GM19328 (cell line): ENCODE data around the gene GALNT18.

Experiments
- ATAC-seq: cut with Tn5 transposase; IDR thresholded peaks from one replicate; pipeline ENCODE4 v1.9.1; 2021; ENCODE audit warnings: mild to moderate bottlenecking, moderate library complexity; ENCODE audit not compliant: unreplicated experiment

The GALNT18 gene

GRCh38 chr11:11288972-11289616 lies 332.7 kb downstream of the GALNT18 start:
- no peak for ATAC-seq

GRCh38 chr11:11284481-11284880 lies 337.3 kb downstream of the GALNT18 start:
- no peak for ATAC-seq

GRCh38 chr11:11281626-11282025 lies 340.2 kb downstream of the GALNT18 start:
- no peak for ATAC-seq

DNA sequence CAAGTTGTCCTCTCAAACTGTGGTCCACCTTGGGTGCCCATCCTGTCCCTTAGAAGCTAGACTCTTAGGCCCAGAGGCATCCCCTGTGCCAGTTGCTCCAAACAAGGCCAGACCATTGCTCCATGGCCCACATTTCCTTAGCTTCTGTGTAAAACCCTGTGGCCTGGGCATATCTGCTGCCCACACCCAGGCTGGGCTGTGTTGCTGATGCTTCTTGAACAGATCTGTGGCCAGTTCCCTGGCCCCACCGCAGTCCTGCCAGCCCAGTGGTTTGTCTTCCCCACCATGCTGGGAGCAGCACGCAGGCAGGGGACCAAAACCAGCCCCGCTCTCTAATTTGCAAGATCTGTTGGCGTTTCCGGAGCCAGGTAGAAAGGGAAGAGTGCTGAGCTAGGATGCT lies 341.0 kb downstream of the GALNT18 start:
- no peak for ATAC-seq

GRCh38 chr11:11279956-11280689 lies 341.7 kb downstream of the GALNT18 start:
- no peak for ATAC-seq

DNA sequence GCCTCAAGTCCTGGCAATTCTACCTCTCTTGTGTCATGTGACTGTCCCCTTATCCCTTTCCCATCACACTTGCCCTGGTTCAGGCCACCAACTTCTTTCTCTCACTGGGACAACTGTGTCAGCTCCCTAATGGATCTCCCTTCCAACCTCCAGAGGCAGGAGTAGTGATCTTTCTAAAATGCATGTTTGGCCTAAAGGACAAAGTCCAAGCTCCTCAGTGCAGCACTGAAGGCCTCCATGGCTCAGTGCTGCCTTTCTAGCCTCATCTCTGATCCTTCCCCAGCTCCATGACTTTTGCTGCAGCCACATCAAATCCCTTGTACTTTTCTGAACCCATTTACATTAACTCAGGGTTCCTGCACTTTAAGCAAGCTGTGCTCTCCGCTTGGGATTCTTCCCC lies 349.6 kb downstream of the GALNT18 start:
- no peak for ATAC-seq

GRCh38 chr11:11270236-11270775 lies 351.5 kb downstream of the GALNT18 start:
- no peak for ATAC-seq

DNA sequence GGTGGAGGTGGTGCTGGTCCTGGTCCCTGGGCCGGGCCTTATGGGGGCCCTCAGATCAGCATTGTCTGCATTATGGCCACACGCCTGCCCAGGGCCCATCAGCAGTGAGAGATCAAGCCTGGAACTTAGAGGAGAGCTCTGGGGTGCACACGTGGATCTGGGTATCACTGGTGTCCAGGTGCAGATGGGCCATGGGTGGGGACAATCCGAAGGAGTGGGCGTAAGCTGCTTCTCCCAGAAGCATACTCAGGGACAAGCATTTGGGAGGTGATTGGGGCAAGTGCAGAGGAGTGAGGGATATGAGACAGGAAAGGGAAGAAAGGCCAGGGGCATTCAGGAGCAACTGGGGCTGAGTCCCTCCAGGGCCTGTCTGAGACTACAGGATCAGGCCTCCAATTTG lies 353.1 kb downstream of the GALNT18 start:
- ATAC-seq = no peak

DNA sequence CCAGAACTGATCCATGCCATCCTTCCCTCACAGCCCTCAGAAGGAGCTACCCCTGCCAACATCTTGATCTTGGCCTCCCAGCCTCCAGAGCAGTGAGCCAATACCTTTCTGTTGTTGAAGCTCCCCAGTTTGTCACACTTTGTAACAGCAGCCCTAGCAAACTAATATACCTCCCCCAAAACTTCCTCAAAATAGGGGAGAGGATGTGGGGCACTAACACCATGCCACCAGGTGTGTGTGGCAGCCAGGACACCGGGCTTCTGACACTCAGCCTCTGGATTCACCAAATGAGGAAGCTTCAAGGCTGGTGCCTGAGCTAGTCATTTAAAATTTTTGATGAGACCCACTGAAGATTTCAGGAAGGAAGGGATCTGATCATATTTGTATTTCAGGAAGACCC lies 353.7 kb downstream of the GALNT18 start:
- no peak for ATAC-seq

- no peak for ATAC-seq
Measured at GRCh38 chr11:11267312-11267711, 354.5 kb downstream of the GALNT18 start.

GRCh38 chr11:11265994-11266606 lies 355.7 kb downstream of the GALNT18 start:
- ATAC-seq = no peak

DNA sequence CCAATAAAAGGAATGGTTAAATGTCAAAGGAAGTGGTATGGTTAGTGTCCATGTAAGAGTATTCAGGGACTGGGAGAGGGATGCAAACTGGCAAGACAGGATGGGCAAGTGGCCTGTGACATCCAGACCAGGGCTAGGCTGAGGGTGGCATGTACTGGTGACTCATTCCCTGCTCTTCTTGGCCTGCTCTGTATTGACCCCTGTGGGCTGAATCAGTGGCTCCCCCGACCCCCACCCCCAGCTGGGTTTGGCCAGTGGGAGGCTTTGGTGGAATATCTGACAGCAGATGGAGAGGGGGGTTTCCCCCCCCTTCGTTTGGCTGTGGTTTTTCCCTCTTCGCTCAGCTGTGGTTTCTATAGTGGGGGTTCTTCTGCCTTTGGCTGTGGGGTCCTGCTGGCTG lies 356.5 kb downstream of the GALNT18 start:
- no peak for ATAC-seq

- no peak for ATAC-seq
Measured at GRCh38 chr11:11263238-11264005, 358.4 kb downstream of the GALNT18 start.

- ATAC-seq = no peak
Measured at GRCh38 chr11:11262171-11262920, 359.5 kb downstream of the GALNT18 start.

GRCh38 chr11:11261629-11262028 lies 360.2 kb downstream of the GALNT18 start:
- ATAC-seq = peak; percentile 54

DNA sequence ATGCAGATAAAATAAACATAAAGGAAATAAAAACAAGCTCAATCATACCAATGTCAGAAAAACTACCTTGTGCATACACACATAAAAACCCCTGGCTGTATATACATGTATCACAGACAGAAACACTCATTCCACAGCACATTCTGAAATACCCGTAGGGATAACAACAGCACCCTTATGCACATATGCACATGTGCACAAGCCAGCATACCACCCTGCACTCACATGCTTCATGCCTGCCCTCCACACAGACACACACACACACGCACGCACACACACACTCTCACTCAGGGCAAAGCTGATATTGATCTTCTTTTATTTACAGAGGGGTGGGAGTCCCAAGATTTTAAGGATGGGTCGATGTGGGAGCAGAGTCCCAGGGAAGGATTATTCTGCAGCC lies 360.9 kb downstream of the GALNT18 start:
- ATAC-seq = no peak

DNA sequence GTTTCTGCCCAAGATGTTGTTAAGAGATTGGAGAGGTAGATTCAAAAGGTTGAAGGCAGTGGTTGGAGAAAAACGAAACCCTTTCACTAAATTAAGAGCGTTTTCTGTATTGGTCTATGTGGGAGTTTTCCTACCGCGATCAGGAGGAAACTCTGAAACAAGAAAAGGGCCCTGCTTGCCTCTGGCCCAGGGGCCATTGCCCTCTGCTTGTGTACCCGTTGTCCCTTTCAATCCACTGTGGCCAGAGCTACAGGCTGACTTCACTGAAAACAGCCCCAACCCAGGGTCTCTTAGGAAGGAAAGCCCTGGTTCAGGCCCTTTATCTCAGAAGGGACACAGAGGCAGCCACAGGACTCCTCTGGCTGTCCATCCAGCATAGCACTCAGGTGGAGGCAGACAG lies 367.8 kb downstream of the GALNT18 start:
- no peak for ATAC-seq

- ATAC-seq = no peak
Measured at GRCh38 chr11:11253497-11253896, 368.3 kb downstream of the GALNT18 start.

- ATAC-seq = no peak
Measured at GRCh38 chr11:11252403-11252802, 369.4 kb downstream of the GALNT18 start.

DNA sequence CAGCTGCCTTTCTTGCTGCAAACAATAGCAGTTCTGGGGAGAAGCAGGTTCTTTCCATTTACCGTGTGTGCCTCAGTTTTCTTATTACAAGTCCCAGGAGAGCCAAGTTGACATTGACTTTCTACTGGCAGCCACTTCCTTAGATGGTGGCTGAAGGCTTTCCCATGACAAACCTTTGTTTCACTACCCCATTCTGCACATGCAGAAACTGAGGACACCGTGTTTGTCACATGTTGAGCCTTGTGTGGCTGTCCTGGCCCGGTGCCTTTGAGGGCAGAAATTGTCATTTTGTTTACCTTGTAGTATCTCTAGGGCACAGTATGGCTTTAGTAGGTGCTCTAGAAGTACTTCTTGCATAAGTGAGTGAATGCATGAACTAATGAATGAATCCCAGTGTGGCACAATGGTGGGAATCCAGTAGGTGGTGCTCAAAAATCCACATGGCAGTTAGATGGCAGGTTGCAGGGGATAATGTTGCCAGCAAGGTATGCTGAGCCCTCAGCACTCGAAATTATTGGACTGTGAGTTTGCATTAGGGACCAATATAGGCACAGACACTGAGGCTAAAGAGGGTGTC lies 370.3 kb downstream of the GALNT18 start:
- ATAC-seq = no peak
